GM21576 (cell line): ENCODE results near the gene MTSS2.

Source experiments
- ATAC-seq: cut with Tn5 transposase; IDR thresholded peaks from one replicate; pipeline ENCODE4 v1.9.1; 2021; ENCODE audit warnings: mild to moderate bottlenecking, moderate library complexity; ENCODE audit not compliant: unreplicated experiment

Gene MTSS2

DNA sequence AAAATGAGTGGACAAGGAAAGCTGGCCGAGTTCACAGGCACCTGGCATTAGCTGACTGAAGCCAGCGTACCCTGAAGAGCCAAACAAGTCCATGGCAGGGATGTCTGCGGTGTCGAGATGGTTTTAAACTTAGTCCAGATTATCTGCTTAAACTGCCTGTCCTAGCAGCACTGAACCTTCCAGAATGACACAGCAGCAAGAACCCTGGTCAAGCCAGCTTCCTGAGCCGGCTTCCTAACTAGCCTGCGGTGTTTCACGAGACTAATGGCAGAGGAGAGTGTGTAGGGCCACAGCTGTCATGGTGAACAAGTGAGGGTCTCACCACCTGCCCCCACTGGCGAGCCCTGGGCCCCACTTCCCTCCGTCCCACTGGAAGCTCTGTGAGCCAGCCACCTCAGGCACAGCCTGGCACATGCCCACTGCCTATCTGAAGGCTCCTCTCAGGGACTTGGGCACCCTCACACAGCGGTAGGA is 28.8 kb upstream of the MTSS2 start:
- no peak for ATAC-seq

DNA sequence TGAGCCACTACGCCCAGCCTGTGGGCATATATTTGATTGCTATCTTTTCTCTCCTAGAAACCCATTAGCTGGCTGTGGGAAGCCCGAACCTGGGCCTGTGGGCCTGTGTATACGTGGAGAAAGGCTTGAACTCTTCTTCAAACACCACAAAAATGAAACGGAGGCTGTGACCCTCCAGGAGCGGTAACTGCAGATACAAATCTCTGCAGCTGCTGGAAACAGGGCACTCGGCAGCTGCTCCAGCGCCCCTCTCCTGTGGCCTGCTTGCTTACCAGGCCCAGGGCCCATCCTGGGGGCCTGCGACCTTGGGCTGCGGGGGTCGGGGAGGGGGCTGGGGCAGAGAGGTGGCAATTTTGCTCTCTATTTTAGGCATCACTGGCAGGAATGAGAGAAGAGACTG is 28.0 kb upstream of the MTSS2 start:
- no peak for ATAC-seq

DNA sequence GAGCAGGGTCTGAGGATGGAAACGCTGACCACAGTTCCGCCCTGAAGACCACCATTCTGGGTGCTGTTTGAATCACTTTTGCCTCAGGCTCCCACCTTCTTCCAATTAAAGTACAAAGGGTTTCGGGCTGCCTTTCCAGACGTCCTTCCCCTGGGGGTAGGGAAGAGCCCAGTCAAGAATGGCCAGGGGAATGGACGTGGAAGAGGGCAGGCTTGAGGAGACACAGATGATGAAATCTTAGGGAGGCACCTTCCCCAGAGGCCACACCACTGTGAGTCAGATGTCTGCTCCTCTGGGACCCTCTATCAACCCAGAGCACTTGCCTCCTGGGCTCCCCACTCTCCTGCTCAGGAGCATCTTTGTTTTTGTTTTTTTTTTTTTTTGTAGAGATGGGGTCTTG is 27.5 kb upstream of the MTSS2 start:
- no peak for ATAC-seq

DNA sequence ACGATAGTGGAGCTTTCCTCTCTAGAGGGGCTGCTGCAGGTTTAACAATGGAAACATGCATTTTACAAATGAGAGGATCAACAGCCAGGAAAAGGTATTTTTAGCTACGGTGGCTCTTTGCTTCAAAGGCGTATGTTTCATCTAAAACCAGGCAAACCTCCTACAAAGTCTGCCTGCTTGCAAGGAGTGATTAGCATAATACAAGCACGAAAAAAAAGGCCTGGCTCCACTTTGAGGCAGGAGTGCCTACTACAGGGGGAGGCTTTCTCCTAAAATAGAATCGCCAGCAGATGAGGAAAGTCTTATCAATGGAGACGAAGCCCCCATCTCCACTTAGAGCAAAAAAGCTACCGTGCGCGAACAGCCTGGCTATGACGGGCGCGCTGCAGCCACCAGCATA is 27.1 kb upstream of the MTSS2 start:
- no peak for ATAC-seq

DNA sequence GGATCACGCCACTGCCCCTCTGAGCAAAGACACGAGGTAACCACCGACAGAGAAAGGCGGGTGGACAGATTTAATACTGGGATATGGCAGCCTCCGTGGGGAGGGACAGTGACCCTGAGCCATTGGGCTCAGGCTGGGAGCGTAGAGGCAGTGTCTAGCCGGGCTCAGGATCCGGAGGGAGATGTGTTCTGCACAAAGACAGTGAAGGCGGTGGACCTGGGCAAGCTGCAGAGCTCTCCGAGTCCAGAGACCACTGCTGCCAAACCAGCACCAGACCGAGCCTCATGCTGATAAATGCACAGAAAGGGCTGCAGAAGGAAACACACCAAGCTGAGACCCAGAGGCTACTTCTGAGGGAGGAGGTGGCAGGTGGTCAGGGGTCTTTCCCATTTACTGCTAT is 26.5 kb upstream of the MTSS2 start:
- no peak for ATAC-seq

DNA sequence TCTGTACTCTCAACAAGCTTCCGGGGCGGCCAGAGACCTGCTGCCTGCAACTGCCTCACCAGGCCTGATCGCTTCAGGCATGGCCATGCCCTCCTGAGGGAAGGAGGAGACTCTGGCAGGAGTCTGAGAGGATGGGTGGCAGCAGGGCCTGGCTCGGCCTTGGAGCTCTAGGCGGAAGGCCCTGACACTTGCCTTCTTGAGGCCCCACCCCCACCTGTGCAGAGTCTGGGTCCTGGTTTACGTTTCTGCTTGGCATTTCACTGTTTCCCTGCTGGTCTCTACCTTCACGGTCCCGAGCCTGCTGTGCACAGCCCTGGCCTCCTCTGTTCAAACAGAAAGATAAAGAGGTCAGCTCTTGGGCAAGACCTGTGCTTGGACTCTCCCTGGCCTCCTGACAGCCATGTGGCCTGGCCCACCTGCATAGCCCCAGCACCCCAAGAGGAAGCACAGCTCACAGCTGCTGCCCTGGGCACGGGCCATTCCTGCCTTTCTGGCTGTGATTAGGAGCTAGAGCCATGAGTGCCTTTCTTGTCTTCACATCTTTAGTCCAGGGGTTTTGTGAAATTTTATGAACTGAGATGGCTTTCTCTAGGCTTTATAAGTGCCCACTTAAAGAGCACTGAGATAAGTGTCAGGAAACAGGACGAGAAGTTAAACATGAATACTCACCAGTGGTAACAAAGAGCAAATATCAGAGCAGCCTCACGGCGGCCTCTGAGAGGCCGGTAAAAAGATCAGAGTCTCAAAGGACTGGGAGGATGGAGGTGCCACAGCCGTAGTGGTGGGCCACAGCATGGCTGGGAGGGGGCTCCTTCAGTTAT is 25.6 kb upstream of the MTSS2 start:
- ATAC-seq, result no peak

DNA sequence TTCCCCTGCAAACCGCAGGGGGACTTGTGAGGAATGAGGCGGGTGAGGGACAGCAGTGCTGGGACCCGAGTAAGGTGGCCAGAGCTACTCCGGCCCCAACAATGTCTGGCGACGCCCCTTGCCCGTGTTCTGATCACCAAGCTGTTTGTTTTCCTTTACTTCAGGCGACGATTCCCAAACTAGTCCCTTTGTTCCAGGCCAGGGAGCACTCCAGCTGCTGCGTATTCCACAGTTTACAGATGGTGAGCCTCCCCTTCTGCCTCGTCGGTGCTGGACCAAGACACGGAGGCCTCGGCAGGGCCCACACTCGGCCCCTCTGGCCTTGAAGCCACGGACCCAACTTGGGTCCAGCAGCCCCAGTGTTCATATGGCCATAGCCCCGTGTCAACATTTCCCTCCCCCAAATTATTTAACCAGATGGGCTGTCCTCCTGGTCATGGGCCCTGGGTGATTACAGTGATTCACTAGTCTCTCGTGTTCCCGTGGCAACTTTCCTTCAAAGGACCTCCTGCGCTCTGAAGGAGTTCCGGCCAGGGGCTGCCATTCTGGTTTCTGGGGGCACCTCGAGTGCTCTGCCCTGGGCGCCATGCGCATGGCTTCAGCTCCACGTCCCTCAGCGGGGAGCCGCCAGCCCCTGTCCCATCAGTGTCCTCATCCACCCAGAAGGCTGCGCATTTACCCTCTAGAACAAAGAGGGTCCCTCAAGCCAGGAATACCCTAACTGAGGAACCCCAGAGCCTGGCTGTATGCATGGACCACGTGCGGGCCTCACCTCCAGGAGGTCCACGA is 24.8 kb upstream of the MTSS2 start:
- no peak for ATAC-seq

DNA sequence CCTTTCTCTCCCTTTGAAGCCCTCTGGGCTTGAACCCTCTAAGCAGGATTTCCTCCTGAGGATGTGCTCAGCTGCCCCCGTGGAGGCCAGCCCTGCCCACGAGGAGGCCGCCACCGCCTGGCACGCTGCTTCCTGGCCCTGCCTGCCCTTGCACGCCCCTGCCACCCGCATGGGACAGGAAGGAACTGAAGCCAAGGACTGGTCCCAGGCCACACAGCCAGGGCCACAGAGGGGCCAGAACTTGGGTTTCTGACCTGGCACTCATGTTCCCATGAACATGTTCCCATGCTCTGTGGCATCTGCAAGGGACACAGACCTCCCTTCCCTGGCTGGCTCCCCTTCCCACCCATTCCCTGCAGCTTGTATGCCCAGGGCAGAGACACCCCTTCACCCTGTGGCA is 24.1 kb upstream of the MTSS2 start:
- no peak for ATAC-seq

DNA sequence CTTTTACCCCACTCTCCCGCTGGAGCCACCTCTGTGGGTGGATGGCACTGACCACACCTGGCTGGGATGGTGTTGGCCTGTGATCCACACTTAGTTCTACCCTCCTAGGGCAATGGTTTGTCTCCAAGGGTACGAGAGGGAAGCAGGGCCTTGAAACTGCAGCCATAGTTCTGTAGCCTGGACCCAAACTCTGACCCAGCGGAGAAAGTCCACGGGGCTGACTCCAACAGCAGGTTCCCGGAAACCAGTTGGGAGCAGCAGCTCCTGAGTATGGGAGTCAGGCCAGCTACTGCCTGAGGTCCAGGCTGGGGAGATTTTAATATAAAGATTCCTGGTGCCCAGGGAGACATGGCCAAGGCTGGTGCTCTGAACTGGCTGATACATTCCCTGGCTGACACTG is 23.6 kb upstream of the MTSS2 start:
- ATAC-seq, result no peak

DNA sequence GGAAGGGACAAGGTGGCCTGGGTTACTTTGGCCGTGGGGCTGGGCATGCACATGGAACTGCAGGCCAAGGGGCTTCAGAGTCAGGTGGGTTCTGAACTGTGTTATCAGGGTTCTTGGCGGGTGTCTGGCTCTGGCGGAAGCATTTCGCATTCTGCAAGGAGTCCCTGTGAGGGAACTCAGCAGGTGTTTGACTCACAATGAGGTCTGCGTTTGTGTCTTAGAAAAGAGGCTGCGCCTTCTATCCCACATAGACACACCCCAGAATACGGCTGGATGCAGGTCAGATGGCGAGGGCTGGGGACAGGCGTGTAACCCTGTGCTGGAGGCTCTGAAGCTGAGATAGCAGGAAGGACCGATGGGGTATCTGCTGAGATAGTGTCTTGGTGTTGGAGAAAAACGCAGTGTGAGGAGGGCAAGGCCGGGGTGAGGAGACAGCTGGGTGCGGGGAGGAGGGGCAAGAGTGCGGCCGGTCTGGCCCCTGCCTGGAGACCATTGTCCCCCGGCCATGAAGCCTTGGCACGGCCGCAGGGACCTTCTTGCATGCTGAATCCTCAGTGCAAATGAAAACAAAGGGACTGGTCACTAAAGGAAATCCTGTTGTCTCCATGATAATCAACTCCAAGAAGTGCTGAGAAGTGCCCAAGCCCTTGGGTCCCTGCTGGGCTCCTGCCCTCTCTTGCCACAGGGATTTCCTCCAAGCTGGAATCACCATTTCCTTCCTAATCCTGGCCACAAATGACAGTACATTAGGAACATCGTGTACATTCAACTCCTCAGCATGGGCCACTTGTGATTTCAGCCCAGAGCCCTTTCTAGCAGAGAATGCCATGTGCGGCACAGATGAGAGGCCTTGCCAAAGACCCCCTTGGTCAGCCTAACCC is 22.8 kb upstream of the MTSS2 start:
- no peak for ATAC-seq

DNA sequence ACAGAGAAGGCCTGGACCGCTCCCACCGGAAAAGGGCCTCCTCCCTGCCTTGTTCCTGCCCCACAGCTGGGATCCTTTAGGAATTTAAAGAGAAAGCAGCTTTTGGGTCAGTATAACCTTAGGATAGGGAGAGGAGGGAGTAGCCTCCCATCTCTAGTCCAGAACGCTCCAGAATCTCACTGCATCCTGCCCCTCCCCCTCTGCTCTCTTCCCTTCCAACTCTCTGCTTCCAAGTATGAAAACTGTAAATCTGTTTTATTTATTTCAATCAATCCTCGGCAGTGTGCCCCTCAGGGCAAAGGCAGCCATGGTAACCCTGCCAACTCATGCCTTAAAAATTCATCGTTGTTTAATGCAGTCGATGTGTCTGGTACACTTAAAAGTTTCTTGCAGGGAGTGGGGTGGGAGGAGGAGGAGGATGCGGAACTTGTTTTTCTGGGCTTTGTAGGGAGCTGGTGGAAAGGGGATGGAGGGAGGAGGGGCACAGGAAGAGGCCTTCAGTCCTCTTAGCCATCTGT is 21.2 kb upstream of the MTSS2 start:
- no peak for ATAC-seq

DNA sequence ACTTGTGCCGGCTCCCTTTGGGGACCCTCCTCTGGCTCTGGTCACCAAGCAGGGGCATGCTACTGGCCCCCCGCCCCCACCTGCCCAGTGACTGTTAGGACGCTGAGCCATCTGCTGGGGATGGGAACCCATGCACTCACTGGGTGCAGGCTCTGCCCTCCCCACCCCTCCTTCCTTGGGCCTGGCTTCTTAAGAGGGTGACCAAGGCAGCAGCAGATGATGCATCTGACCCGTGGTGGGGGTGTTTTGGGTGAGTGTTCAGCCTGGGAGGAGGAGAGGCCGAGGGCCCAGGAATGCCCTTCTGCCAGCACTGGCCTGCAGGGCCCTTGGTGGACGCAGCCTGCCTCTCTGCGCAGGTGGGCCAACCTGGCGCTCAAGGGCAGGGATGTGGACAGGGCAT is 19.2 kb upstream of the MTSS2 start:
- no peak for ATAC-seq

DNA sequence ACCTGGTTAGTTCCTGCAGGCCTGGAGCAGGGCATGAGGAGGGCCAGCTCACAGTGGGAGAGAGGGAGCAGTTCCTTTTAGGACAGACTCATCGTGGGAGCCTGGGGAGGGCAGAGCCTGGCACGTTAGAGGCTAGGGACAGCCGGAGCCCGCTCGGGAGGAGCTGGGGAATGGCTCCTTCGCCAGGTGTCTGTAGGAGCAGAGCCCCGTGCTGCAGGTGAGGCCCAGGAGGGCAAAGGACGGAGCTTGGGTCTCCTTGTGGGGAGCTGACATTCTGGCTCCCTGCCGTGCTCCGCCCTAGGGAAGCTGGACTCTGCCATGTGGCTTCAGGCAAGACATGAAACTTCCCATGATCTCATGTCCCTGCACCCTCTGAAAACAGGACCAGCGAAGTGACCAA is 18.7 kb upstream of the MTSS2 start:
- no peak for ATAC-seq

DNA sequence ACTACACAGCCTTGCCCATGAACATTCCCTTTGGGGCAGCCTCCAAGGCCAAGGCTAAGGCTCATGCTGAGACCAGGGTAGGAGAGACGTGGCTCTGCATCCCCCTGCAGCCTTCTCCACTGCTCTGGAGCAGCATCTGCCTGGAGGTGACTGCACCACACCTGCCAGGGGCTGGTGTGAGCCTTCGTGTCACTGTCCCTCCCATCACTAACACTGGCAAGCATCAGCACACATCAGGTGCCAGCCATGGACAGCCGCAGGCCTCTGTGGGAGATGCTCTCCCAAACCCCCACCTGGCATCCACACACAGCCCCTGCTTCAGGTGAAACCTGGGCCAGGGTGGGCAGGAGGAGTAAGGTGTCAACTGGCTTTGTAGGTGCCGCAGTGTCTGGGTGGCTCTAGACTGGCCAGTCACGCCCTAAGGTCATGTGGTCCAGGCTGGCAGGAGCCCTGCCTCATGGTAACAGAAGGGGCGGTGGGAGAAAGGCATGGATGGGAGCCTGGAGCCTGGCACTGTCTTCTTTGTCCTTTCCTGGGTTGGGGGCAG is 18.1 kb upstream of the MTSS2 start:
- ATAC-seq, result no peak

DNA sequence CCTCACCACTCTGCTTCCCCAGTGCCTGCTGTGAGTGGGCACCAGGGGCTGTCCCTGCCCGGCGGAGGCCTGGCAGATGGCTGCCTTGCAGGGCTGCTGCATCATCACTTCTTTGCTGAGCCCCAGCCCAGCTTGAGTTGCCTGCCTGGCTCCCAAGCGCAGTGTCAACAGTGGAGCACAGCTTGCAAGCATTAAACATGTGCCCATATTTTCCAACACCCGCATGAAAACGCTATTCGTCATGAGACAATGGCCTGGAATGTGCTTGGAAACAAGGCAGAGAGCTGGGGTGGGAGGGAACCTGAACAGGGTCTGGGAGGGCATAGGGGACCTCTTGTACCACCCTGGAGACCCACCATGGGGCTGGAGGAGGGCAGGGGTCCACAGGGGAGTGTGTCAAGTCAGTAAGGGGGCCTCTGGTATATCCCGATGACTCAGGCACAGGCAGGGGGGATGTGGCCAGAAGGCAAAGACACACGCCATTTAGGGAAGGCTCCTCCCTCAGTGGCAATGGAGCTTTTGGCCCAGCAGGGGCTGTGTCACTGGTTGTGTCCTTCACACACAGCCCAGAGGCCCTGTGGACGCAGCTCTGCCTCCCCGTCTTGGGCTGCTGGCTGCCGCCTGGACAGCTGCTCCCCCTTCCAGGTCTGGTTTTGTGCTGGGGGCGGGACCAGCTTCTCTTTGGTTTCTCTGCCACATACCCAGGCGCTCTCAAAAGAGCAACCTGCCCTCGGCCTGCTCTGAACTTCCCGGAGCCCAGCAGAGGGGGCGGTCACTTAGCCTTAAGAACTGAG is 17.4 kb upstream of the MTSS2 start:
- no peak for ATAC-seq

DNA sequence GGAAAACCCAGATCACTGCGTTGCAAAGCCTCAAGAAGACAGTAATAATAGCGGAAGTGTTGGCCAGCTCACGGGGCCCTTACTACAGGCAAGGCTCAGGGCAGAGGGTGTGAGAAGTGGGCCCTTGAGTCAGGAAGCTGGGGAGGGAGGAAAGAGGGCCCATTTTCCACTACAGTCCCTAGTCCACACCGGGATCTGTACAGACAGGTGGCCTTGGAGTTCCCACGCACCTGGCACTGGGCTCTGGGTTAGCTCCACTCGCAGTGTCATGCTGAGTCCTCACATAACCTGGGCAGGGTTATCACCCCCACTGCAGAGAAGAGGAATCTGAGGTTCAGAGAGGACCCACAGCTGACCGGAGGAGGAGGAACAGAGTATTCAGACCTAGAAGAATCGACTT is 16.8 kb upstream of the MTSS2 start:
- no peak for ATAC-seq

DNA sequence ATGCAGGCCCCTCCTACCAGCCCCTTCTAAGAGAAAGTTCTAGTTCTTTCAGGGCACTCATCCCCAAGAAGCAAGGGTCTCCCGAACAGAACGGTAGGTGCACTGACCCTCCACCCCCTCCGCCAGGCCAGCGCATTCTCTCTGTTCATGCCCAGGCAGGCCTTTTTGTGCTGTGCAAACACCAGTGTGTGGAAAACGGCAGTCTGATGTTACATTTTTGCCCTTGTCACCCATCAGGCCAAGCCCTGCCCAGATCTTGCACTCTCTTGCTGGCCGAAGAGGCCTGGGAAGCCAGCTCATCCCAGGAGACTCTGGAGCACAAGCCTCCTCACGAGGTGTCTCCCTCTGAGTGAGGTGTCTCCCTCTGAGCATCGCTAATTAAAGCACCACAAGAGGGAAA is 16.1 kb upstream of the MTSS2 start:
- no peak for ATAC-seq

DNA sequence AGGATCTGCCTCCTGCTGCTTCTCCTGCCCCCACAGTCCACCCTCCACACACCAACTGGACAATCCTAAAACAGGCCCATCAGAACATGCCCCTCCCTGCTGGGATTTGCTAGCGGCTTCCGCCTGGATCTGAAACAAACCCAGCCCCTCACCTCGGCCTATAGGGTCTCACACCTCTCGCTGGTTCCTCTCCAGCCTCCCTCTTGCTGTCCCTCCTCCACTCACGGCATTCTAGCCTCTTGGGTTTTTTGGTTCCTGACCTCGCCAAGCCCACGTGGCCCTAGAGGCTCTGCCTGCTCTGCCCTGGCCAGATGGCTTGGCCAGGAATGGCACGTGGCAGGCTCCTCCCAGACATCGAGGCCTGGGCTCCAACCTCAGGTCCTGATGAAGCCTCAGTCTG is 15.7 kb upstream of the MTSS2 start:
- ATAC-seq, result no peak

DNA sequence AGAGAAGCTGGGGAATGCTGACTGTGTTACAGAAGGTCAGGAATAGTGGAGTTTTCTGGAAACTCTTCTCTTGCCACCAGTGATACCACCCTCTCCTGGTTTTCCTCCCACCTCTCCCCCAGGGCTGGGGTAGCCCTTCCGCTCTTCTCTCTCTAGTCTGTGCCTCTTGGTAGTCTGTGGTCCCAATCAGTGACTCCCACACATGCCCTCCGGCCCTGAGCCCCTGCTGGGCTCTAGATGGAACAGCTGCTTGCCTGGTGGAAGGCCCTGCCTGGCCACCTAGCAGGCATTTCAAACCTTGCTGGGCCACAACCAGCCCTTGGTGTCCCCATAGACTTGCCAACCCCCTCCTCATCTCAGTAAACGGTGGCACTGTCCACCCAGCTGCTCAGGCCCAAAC is 15.2 kb upstream of the MTSS2 start:
- no peak for ATAC-seq
